Spinal cord (tissue), 10 donors: ENCODE results near the gene POFUT2. TPM values are rescaled to one million over a fixed set of nuclear protein-coding genes. Genes with fewer than 3 reads are reported as not detected.

Experiments used
- DNase-seq, 6 donors: peaks; one replicate each; pipeline versions ENCODE4 v3.0.0 to v3.0.0-alpha.2; 2013 to 2015; ENCODE audit warnings: low spot score in 6 of 6, low read depth in 4 of 6
- H3K27ac ChIP-seq: one replicate; pipeline ENCODE4 v1.5.1; 2013; ENCODE audit warnings: low read depth, low read length, control low read depth
- H3K27me3 ChIP-seq: one replicate; pipeline ENCODE4 v1.6.1; 2013; ENCODE audit warnings: low read length; ENCODE audit not compliant: control insufficient read depth, insufficient read depth
- H3K36me3 ChIP-seq: one replicate; pipeline ENCODE4 v1.6.1; 2013; ENCODE audit warnings: low read length; ENCODE audit not compliant: control insufficient read depth, insufficient read depth
- H3K4me1 ChIP-seq: one replicate; pipeline ENCODE4 v1.6.1; 2013; ENCODE audit warnings: low read length; ENCODE audit not compliant: control insufficient read depth, insufficient read depth
- H3K4me3 ChIP-seq: one replicate; pipeline ENCODE4 v1.5.1; 2013; ENCODE audit warnings: low read depth, low read length, control low read depth
- H3K9me3 ChIP-seq: one replicate; pipeline ENCODE4 v1.6.1; 2013; ENCODE audit warnings: low read length; ENCODE audit not compliant: control insufficient read depth, insufficient read depth
- WGBS: methylation state at CpG from one replicate; pipeline ENCODE4 v1.1.5; 2013; ENCODE audit warnings: missing lambda C conversion rate; ENCODE audit not compliant: insufficient coverage; 5-methylcytosine and 5-hydroxymethylcytosine counted together
- polyA plus RNA-seq, 2 donors: library from polyadenylated mRNA; unstranded; fragments of 120-200 nt; gene quantifications; one replicate each; pipeline ENCODE4 v1.2.1, GENCODE V29; 2013; ENCODE audit not compliant: insufficient read length in 2 of 2
- total RNA-seq, 2 donors: library from RNA; depleted of rRNA in 1 of 2; stranded (reverse); fragments of 120-200 nt in 1 of 2; fragments of >200 nt in 1 of 2; gene quantifications; one replicate each; pipeline versions ENCODE4 v1.2.3 to v1.2.4, GENCODE V29; 2013 to 2014
- donor health status: healthy.

The POFUT2 gene
- total and polyA plus RNA-seq, 4 donors: 19.8 to 36.0 (median 33.5) TPM

- Histone ChIP-seq H3K4me3 (no peak overlapping the region), H3K9me3 (no peaks in the 10 kb centered on the region), H3K27me3 (no peaks in the 10 kb centered on the region), H3K36me3 (peaks cover 12% of the 10 kb centered on the region), H3K4me1 (peaks cover 30% of the 10 kb centered on the region), H3K27ac (no peak overlapping the region)
- WGBS: 64% methylated on average over 27 of the region's 27 CpGs
- DNase-seq: peak in 1 of 6 donors; percentile 10
Observed at GRCh38 chr21:45256912-45257672, 30.6 kb downstream of the POFUT2 start.

GRCh38 chr21:45256021-45256911 is 31.4 kb downstream of the POFUT2 start:
- Histone ChIP-seq H3K36me3 (peaks cover 9% of the 10 kb centered on the region), H3K27ac (no peak overlapping the region), H3K4me1 (peaks cover 30% of the 10 kb centered on the region), H3K4me3 (no peak overlapping the region), H3K27me3 (no peaks in the 10 kb centered on the region), H3K9me3 (no peaks in the 10 kb centered on the region)
- 78% methylated on average over 26 of the region's 31 CpGs for WGBS
- no peak for DNase-seq

GRCh38 chr21:45255381-45256020 is 32.2 kb downstream of the POFUT2 start:
- WGBS: 82% methylated on average over 17 of the region's 22 CpGs
- DNase-seq: no peak
- Histone ChIP-seq H3K9me3 (no peaks in the 10 kb centered on the region), H3K27ac (no peak overlapping the region), H3K4me1 (peaks cover 30% of the 10 kb centered on the region), H3K27me3 (no peaks in the 10 kb centered on the region), H3K36me3 (peaks cover 6% of the 10 kb centered on the region), H3K4me3 (no peak overlapping the region)

- WGBS: 60% methylated on average over 17 of the region's 17 CpGs
Observed at GRCh38 chr21:45254460-45254930, 33.2 kb downstream of the POFUT2 start.

GRCh38 chr21:45253633-45254459 is 33.8 kb downstream of the POFUT2 start:
- Histone ChIP-seq H3K4me3 (no peak overlapping the region), H3K9me3 (no peaks in the 10 kb centered on the region), H3K27ac (no peak overlapping the region), H3K27me3 (no peaks in the 10 kb centered on the region), H3K4me1 (peaks cover 29% of the 10 kb centered on the region), H3K36me3 (peaks cover 6% of the 10 kb centered on the region)
- no peak for DNase-seq
- 74% methylated on average over 12 of the region's 28 CpGs for WGBS

More at GRCh38 chr21:45254460-45254930, 33.2 kb downstream of the POFUT2 start:
- H3K4me3 ChIP-seq: no peak overlapping the region
- no peak overlapping the region for H3K27ac ChIP-seq
- DNase-seq: no peak
- H3K36me3 ChIP-seq: peaks cover 6% of the 10 kb centered on the region
- peaks cover 29% of the 10 kb centered on the region for H3K4me1 ChIP-seq
- H3K9me3 ChIP-seq: no peaks in the 10 kb centered on the region
- H3K27me3 ChIP-seq: no peaks in the 10 kb centered on the region

GRCh38 chr21:45253180-45253579 is 34.5 kb downstream of the POFUT2 start:
- WGBS: 76% methylated on average over 7 of the region's 8 CpGs
- Histone ChIP-seq H3K27ac (no peak overlapping the region), H3K4me3 (no peak overlapping the region), H3K27me3 (no peaks in the 10 kb centered on the region), H3K4me1 (peaks cover 26% of the 10 kb centered on the region), H3K9me3 (no peaks in the 10 kb centered on the region), H3K36me3 (peaks cover 6% of the 10 kb centered on the region)
- no peak for DNase-seq

- Histone ChIP-seq H3K4me3 (no peak overlapping the region), H3K9me3 (no peaks in the 10 kb centered on the region), H3K27ac (no peak overlapping the region), H3K27me3 (no peaks in the 10 kb centered on the region), H3K4me1 (peaks cover 19% of the 10 kb centered on the region), H3K36me3 (peaks cover 5% of the 10 kb centered on the region)
- 85% methylated on average over 9 of the region's 13 CpGs for WGBS
- DNase-seq: no peak
Observed at GRCh38 chr21:45252448-45252925, 35.2 kb downstream of the POFUT2 start.

GRCh38 chr21:45251635-45252447 is 35.9 kb downstream of the POFUT2 start:
- Histone ChIP-seq H3K27me3 (no peaks in the 10 kb centered on the region), H3K27ac (no peak overlapping the region), H3K4me1 (peaks cover 14% of the 10 kb centered on the region), H3K4me3 (no peak overlapping the region), H3K36me3 (peaks cover 3% of the 10 kb centered on the region), H3K9me3 (no peaks in the 10 kb centered on the region)
- no peak for DNase-seq
- WGBS: 95% methylated on average over 25 of the region's 28 CpGs
